Measurements from ENCODE around the gene CEMIP2. TPM values are rescaled to one million over a fixed set of nuclear protein-coding genes. Genes with fewer than 3 reads are reported as not detected.

Gene CEMIP2
- total RNA-seq, 6 donors from 2014 or later: 113 to 277 (median 161) TPM

DNA sequence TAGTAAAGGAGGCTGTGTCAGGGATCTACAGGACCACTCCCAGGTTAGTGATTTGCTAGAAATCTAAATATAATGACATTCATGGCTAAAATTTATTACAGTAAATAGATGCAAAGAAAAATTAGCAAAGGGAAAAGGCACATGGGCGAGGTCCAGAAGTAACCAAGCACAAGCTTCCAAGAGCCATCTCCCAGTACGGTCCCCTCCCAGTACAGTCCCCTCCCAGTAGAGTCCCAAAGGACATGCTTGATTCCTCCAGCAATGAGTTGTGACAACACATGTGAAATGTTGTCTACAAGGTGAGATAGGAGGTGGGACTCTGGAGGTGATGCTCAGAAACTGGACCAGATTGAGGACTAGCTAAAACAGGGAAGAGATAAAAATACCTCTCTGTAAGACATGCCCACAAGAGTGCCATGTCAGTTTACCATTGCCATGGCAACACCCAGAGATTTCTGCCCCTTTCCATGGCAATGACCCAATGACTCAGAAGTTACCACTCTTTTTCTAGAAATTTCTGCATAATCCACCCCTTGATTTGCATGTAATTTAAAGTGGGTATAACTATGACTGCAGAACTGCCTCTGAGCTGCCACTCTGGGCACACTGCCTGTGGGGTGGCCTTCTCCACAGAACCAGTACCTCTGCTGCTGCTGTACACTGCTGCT is 27.9 kb upstream of the CEMIP2 start:
- no peaks in the 10 kb centered on the region for H3K27me3 ChIP-seq
- WGBS, 2 donors: 86 to 88% methylated on average over 2 of the region's 2 CpGs
- DNase-seq (no peak), ATAC-seq (ENCODE audit: low FRiP score in 2 of 2) (no peak)
- TF ChIP-seq EP300 (IDR thresholded peaks at IDR 0.05) (no peak), POLR2A (IDR thresholded peaks at IDR 0.05) (no peak), POLR2AphosphoS5 (IDR thresholded peaks at IDR 0.05) (no peak)
- TF ChIP-seq, protein P1, sequence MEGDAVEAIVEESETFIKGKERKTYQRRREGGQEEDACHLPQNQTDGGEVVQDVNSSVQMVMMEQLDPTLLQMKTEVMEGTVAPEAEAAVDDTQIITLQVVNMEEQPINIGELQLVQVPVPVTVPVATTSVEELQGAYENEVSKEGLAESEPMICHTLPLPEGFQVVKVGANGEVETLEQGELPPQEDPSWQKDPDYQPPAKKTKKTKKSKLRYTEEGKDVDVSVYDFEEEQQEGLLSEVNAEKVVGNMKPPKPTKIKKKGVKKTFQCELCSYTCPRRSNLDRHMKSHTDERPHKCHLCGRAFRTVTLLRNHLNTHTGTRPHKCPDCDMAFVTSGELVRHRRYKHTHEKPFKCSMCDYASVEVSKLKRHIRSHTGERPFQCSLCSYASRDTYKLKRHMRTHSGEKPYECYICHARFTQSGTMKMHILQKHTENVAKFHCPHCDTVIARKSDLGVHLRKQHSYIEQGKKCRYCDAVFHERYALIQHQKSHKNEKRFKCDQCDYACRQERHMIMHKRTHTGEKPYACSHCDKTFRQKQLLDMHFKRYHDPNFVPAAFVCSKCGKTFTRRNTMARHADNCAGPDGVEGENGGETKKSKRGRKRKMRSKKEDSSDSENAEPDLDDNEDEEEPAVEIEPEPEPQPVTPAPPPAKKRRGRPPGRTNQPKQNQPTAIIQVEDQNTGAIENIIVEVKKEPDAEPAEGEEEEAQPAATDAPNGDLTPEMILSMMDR (IDR thresholded peaks at IDR 0.05): no peak
- no peak overlapping the region for H3K4me3 ChIP-seq
- no peaks in the 10 kb centered on the region for H3K4me1 ChIP-seq
- H3K36me3 ChIP-seq: no peaks in the 10 kb centered on the region
- H3K9me3 ChIP-seq: no peaks in the 10 kb centered on the region
- H3K27ac ChIP-seq: peak overlapping the region in 1 of 4 donors; percentile 10

- Histone ChIP-seq H3K27ac (peak overlapping the region in 3 of 4 donors; percentile 15 to 64 (median 44)), H3K36me3 (no peaks in the 10 kb centered on the region), H3K4me1 (no peaks in the 10 kb centered on the region), H3K9me3 (no peaks in the 10 kb centered on the region), H3K27me3 (no peaks in the 10 kb centered on the region), H3K4me3 (no peak overlapping the region)
- 71 to 72% methylated on average over 7 of the region's 7 CpGs for WGBS, 2 donors
- TF ChIP-seq EP300 (IDR thresholded peaks at IDR 0.05) (no peak), POLR2AphosphoS5 (IDR thresholded peaks at IDR 0.05) (no peak), POLR2A (IDR thresholded peaks at IDR 0.05) (no peak)
- TF ChIP-seq, protein P1 (IDR thresholded peaks at IDR 0.05): no peak
- DNase-seq: no peak
- no peak for ATAC-seq (ENCODE audit: low FRiP score in 2 of 2)
These were observed 26.9 kb upstream of the CEMIP2 start for GRCh38 chr9:71795097-71795813.

GRCh38 chr9:71793386-71794105 is 25.2 kb upstream of the CEMIP2 start:
- WGBS, 2 donors: 73 to 90% methylated on average over 2 of the region's 2 CpGs
- peak overlapping the region in 1 of 4 donors; percentile 11 for H3K27ac ChIP-seq
- no peak for ATAC-seq (ENCODE audit: low FRiP score in 2 of 2)
- DNase-seq: no peak
- H3K36me3 ChIP-seq: no peaks in the 10 kb centered on the region
- no peaks in the 10 kb centered on the region for H3K27me3 ChIP-seq
- H3K4me3 ChIP-seq: peak overlapping the region in 1 of 4 donors; percentile 4
- no peaks in the 10 kb centered on the region for H3K4me1 ChIP-seq
- TF ChIP-seq POLR2A (IDR thresholded peaks at IDR 0.05) (no peak), POLR2AphosphoS5 (IDR thresholded peaks at IDR 0.05) (no peak), EP300 (IDR thresholded peaks at IDR 0.05) (no peak)
- TF ChIP-seq, protein P1 (IDR thresholded peaks at IDR 0.05): no peak
- no peaks in the 10 kb centered on the region for H3K9me3 ChIP-seq

DNA sequence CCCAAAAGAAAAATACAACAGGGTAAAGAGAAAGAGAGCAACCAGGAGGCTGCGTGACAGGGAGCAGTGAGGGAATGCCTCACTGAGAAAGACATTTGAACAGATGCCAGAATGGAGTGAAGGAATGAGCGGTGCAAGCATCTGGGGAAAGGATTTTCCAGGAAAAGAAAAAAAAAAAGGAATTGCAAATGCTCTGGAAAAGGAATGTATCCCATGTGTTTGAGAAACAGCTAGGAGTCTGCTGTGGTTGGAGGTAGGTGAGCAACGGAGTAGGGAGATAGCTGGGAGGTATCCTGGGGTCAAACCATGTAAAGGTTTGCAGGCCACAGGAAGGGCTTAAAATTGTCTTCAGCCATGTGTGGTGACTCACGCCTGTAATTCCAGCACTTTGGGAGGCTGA is 23.6 kb upstream of the CEMIP2 start:
- no peak overlapping the region for H3K4me3 ChIP-seq
- no peaks in the 10 kb centered on the region for H3K4me1 ChIP-seq
- WGBS, 2 donors: 90% methylated on average over 4 of the region's 4 CpGs
- TF ChIP-seq, protein P1 (IDR thresholded peaks at IDR 0.05): no peak
- no peak for TF ChIP-seq POLR2A (IDR thresholded peaks at IDR 0.05)
- no peak for TF ChIP-seq EP300 (IDR thresholded peaks at IDR 0.05)
- no peak for TF ChIP-seq POLR2AphosphoS5 (IDR thresholded peaks at IDR 0.05)
- no peaks in the 10 kb centered on the region for H3K36me3 ChIP-seq
- DNase-seq (no peak), ATAC-seq (ENCODE audit: low FRiP score in 2 of 2) (no peak)
- H3K27me3 ChIP-seq: no peaks in the 10 kb centered on the region
- H3K27ac ChIP-seq: no peak overlapping the region
- H3K9me3 ChIP-seq: no peaks in the 10 kb centered on the region
